Measurements from ENCODE around the gene AGBL1.
A peak's percentile ranks its signal among the peaks of the same experiment; 100 is the strongest.

Gene AGBL1

GRCh38 chr15:86221119-86221518 lies 141.4 kb downstream of the AGBL1 start:
- no peak overlapping the region for H3K4me2 ChIP-seq
- no peak overlapping the region for H3K9ac ChIP-seq
- no peak overlapping the region for H3K27ac ChIP-seq
- no peaks in the 10 kb centered on the region for H3K36me3 ChIP-seq (ENCODE audit: insufficient read depth)
- TF ChIP-seq CTCF (conservative IDR thresholded peaks at IDR 0.05; ENCODE audit: low read depth, low read length), result no peak
- no peak overlapping the region for H2AFZ ChIP-seq (ENCODE audit: low read depth)
- H3K4me1 ChIP-seq (ENCODE audit: low read depth, poor library complexity, severe bottlenecking), result no peaks in the 10 kb centered on the region
- no peaks in the 10 kb centered on the region for H3K79me2 ChIP-seq (ENCODE audit: insufficient read depth, low read depth)
- no peaks in the 10 kb centered on the region for H4K20me1 ChIP-seq (ENCODE audit: insufficient read depth)
- no peak overlapping the region for H3K4me3 ChIP-seq (IDR thresholded peaks at IDR 0.05; ENCODE audit: insufficient read depth, low read depth, low read length)
- H3K27me3 ChIP-seq (ENCODE audit: insufficient read depth, low read depth), result no peaks in the 10 kb centered on the region

GRCh38 chr15:86229306-86229705 lies 149.6 kb downstream of the AGBL1 start:
- no peaks in the 10 kb centered on the region for H3K27me3 ChIP-seq (ENCODE audit: insufficient read depth, low read depth)
- H3K36me3 ChIP-seq (ENCODE audit: insufficient read depth), result no peaks in the 10 kb centered on the region
- no peaks in the 10 kb centered on the region for H4K20me1 ChIP-seq (ENCODE audit: insufficient read depth)
- no peak overlapping the region for H3K27ac ChIP-seq
- H3K4me3 ChIP-seq (IDR thresholded peaks at IDR 0.05; ENCODE audit: insufficient read depth, low read depth, low read length), result no peak overlapping the region
- no peak overlapping the region for H3K9ac ChIP-seq
- no peaks in the 10 kb centered on the region for H3K4me1 ChIP-seq (ENCODE audit: low read depth, poor library complexity, severe bottlenecking)
- H3K4me2 ChIP-seq, result no peak overlapping the region
- H2AFZ ChIP-seq (ENCODE audit: low read depth), result no peak overlapping the region
- no peaks in the 10 kb centered on the region for H3K79me2 ChIP-seq (ENCODE audit: insufficient read depth, low read depth)
- TF ChIP-seq CTCF (conservative IDR thresholded peaks at IDR 0.05; ENCODE audit: low read depth, low read length), result no peak

GRCh38 chr15:86229936-86230335 lies 150.3 kb downstream of the AGBL1 start:
- no peaks in the 10 kb centered on the region for H3K27me3 ChIP-seq (ENCODE audit: insufficient read depth, low read depth)
- no peaks in the 10 kb centered on the region for H3K79me2 ChIP-seq (ENCODE audit: insufficient read depth, low read depth)
- H3K4me2 ChIP-seq, result no peak overlapping the region
- no peak overlapping the region for H3K9ac ChIP-seq
- H4K20me1 ChIP-seq (ENCODE audit: insufficient read depth), result no peaks in the 10 kb centered on the region
- H3K4me3 ChIP-seq (IDR thresholded peaks at IDR 0.05; ENCODE audit: insufficient read depth, low read depth, low read length), result no peak overlapping the region
- H3K4me1 ChIP-seq (ENCODE audit: low read depth, poor library complexity, severe bottlenecking), result no peaks in the 10 kb centered on the region
- TF ChIP-seq CTCF (conservative IDR thresholded peaks at IDR 0.05; ENCODE audit: low read depth, low read length), result no peak
- no peak overlapping the region for H2AFZ ChIP-seq (ENCODE audit: low read depth)
- no peaks in the 10 kb centered on the region for H3K36me3 ChIP-seq (ENCODE audit: insufficient read depth)
- H3K27ac ChIP-seq, result no peak overlapping the region

- Histone ChIP-seq H3K4me3 (IDR thresholded peaks at IDR 0.05; ENCODE audit: insufficient read depth, low read depth, low read length) (no peak overlapping the region), H3K36me3 (ENCODE audit: insufficient read depth) (no peaks in the 10 kb centered on the region), H3K9ac (no peak overlapping the region), H4K20me1 (ENCODE audit: insufficient read depth) (no peaks in the 10 kb centered on the region), H3K27me3 (ENCODE audit: insufficient read depth, low read depth) (no peaks in the 10 kb centered on the region), H3K4me2 (no peak overlapping the region), H3K79me2 (ENCODE audit: insufficient read depth, low read depth) (no peaks in the 10 kb centered on the region), H3K4me1 (ENCODE audit: low read depth, poor library complexity, severe bottlenecking) (no peaks in the 10 kb centered on the region), H2AFZ (ENCODE audit: low read depth) (no peak overlapping the region), H3K27ac (no peak overlapping the region)
- TF ChIP-seq CTCF (conservative IDR thresholded peaks at IDR 0.05; ENCODE audit: low read depth, low read length), result peak; percentile 65
These were observed 152.4 kb downstream of the AGBL1 start for GRCh38 chr15:86231864-86232721.
